NCI-H2029 treated with DMSO at 0.1 percent for 48 hours (cell line): ENCODE data around the gene GFPT2.
A peak's percentile ranks its signal among the peaks of the same experiment; 100 is the strongest.

Experiments
- DNase-seq: peaks from one replicate; lab custom pipeline; 2025; lab: John Stamatoyannopoulos, UW

The GFPT2 gene

DNA sequence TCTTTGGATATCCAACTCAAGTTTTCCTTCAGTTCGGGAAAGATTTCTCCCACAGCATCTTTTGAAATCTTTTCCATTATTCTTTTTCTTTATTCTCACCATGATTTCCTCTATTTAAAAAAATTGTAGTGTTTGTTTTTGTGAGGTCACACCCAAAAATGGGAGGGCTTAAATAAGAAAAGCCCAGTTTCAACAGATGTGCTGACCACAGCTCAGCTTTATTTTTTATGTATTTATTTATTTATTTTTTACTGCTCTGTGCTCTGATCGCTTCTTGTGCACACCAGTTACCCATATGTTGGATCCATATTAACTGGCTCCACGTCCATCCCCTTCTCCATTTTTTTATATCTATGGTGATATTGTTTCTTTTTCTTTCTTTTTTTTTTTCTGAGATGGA lies 20.3 kb downstream of the GFPT2 start:
- no peak for DNase-seq

DNA sequence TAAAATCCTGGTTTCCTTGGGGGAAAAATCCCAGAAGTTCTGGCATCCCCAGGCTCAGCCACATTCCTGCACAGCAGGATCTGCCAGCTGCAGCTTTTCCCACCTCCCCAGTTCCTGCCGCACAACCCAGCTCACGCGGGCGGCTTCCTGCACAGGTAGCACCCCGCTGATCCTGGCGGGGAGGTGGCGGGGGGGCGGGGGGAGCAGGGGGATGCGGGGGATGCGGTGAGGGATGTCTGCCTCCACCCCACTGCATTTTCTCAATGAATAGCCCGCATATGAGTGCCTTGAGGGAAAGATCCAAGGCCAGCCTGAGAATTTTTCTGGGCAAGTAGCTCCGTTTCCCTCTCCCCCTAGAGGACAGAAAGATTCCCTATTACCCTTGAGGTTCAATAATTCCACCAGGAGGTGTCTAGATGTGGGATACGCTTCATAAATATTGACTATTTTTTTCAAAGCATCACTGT lies 21.1 kb downstream of the GFPT2 start:
- no peak for DNase-seq

DNA sequence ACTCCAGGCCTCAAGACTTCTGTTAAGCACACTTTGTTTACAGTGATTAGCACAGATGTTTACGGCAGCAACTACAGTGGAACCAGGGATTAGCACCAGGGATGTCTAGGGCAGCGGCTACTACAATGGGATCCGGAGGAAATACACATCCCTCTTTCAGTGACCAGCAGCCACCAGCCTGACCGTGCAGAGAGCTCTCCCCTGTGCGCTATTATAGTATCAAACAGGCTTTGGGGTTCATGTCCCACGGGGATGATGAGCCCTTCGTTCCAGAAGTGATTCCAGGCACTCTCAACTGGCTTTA lies 21.5 kb downstream of the GFPT2 start:
- no peak for DNase-seq

DNA sequence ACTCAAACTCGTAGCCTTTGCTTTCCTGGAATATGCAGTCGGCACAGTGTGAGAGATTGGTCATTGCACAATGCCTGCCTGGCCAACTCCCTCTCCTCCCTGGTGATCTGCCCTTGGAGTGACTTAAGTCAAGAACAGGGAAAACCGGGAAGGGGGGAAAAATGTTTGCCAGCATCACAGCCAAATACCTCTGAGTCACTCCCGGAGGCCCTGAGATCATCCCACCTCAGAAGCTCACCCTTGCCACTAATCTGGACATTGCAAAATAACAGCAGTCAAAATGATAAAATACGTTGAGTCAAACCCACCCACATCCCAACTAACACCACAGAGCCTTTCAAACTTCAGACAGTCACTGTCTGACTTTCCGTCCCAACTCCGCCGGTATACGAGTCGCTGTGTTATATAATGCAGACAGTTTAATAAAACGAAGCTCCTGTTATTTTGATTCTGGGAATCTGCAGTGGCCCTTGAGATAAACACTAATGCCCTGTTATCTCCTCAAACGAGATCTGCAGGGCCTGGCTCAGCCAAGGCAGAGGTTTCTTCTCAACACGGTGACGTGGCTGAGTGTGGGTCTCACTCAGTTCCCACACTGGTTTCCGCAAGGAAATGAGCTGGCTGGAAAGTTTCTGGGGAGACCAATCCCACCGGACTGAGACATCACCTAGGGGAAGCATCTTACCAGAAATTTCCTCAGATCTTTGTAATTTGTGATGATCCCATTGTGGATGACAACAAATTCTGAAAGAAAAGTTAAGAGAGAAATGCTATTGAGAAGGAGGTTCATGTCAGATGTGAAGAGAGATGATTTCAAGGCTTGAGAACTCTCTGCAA lies 22.1 kb downstream of the GFPT2 start:
- DNase-seq = no peak

DNA sequence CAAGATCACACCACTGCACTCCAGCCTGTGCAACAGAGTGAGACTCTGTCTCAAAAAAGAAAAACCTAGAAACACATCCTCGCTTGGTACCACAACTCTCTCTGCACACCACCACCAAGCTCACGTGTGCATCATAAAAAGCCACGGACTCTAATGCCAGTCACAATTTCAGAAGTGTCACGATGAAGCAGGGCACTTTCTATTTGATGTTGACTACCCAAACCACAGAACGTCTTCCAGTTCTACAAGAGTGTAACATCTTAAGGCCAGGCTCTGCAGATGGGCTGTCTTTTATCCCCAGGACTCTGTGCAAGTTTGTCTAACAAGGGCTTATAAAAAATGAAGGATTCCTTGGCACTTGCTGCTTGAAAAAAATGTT lies 22.9 kb downstream of the GFPT2 start:
- DNase-seq = no peak

DNA sequence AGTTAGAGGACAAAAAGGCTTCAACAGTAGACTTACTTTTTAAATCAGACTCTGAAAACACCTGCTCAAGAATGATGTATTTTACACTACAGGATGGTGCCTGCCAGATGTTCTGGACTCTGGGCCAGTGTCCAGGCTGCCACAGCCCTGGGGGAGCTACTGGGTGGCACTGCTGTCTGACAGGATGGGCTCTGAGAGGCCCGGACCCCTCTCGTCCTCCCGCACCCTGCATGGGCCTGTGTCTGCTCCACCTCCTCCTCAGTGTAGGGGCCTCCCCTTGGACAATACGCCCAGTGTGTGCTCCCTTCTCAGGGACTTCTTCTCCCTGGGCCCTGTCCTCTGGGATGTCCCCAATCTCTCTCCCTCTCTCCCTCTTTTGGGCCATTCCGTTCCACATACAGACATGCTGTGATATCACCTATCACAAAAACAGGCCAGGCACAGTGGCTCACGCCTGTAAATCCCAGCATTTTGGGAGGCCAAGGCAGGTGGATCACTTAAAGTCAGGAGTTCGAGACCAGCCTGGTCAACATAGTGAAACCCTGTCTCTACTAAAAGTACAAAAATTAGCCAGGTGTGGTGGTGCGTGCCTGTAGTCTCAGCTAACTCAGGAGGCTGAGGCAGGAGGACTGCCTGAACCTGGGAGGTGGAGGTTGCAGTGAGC lies 23.4 kb downstream of the GFPT2 start:
- DNase-seq = no peak

DNA sequence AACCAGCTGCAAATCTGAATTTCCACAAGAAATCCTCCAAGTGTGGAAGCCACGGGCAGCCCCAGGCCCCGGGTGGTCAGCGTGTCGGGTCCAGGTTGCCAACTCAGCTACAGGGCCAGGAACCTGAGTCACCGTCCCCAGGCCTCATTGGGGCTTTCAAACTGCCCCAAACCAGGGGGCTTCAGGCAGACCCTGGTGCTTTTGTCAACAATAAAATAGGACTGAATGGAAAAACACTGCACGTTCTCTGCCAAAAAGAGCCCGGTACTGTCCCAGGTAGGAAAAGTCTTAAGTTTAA lies 24.0 kb downstream of the GFPT2 start:
- DNase-seq = no peak

DNA sequence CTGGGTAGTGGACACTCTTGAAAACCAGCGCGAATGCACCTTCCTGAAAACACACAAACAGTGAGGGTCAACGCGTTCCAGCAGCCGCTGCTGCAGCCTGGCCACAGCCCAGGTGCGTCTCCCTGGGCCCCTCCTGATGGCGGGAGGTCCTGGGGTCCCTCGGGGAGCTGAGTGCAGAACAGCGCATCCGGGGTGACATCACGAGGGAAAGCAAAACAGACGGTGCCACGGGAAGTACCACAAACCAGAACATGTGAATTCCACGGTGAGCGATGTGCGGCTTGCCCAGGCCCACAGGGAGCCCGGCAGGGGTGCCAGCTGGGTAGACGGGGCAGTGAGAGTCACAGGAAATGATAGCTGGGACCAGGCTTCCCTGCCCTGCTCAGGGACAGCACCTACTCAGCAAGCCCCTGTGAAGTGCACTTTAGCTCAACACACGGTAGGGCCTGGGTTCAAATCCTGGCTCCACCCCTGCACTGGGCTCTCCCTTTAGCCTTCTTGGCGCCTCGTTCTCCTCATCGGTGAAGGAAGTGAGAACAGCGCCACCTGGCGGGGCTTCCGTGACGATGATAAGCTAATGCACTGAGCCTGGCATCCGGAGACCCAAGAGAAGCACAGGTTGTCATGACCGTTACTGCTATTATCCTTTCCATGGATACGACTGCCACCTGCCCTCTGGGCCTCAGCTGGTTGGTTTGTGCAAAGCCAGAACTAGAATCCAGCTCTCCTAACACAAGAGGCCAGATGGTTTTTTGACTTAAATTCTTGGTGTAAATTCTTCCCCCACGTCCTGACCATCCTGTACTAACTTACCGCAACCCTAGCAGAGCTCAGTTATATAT lies 24.6 kb downstream of the GFPT2 start:
- DNase-seq = peak; percentile 76

DNA sequence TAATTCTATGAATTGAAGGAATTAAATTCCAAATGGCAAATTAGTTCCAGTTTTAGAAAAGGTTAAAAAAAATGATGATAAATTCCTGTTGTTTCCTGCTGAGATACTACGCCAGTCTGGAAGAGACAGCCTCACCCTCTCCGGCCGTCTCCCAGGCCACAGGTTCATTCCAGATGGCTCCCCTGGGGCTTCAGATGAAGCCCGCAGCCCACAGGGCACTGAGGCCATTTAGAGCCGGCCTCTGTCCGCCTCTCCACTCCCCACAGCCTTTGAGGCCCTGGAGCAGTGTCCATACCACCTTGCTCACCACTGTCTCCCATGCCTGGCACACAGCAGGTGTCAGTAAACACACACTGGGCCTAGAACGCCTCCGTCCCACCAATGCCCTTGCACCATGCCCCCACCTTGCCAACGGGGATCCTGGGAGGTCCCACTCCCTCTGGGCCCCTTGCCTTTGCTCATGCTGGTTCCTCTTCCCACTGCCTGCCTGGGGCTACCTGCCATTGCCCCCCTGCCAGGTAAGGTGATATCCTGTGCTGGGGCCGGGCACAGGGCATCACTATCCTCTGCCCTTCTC lies 26.1 kb downstream of the GFPT2 start:
- no peak for DNase-seq

DNA sequence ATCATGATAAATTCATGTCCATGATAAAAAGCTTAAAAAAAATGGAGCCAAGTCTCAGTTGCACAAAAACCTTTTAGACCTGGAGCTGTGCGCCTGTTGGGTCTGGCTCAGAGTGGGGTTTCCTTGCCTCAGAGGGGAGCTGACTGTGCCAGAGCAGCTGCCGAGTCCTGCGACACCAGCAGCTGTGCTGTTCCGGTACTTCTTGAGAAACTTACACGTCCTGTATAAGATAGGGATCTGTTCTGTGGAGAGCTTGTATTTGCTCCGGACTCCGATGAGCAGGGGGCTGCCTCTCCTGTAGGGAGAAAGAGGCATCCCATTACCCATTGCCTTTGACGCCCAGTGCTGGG lies 28.6 kb downstream of the GFPT2 start:
- DNase-seq = no peak

DNA sequence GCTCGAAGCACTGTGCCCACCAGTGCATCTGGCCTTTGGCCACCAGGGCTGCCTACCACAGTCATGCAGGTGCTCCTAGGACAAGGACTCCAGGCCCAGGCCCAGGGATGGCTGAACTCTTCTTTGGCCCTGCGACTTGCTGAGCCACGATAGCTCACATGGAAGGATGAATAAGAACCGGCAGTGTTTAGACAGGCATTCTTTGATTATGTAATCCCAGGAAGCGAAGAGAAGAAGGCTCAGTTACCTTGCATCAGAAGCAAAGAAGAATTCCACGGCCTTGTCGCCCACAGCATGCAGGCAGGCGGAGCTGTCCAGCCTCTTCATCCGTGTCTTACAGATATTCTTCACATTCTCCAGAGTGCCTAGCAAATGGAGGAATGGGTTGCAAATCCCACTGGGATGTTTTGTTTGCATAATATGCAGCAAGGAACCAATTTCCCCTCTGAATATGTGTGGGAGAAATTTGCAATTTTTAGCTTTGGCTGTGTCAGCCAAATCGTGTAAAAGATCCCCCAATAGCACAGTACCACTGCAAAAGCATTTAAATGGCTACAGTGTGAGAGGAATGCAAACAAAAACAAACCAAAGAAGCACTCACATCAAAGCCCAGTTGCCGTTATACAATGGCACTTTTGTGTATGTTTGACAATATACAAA lies 29.1 kb downstream of the GFPT2 start:
- no peak for DNase-seq

DNA sequence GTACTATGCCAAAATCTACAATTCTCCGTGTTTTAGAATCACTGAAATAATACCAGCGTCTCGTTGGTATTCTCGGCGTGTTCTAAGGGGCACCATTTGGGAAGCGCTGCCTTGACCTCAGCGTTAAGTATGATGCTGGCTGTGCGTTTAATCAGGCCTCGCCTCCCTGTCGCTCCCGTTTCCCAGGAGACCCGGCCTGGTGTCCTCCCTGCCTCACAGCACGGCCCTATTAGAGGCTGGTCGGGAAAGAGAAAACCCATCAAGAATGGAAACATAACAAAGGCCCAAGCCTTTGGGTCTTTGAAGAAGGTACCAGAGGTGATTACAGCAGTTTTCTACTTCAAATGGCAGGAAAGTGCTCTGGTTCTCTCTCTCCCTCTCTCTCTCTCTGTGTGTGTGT lies 30.0 kb downstream of the GFPT2 start:
- no peak for DNase-seq

DNA sequence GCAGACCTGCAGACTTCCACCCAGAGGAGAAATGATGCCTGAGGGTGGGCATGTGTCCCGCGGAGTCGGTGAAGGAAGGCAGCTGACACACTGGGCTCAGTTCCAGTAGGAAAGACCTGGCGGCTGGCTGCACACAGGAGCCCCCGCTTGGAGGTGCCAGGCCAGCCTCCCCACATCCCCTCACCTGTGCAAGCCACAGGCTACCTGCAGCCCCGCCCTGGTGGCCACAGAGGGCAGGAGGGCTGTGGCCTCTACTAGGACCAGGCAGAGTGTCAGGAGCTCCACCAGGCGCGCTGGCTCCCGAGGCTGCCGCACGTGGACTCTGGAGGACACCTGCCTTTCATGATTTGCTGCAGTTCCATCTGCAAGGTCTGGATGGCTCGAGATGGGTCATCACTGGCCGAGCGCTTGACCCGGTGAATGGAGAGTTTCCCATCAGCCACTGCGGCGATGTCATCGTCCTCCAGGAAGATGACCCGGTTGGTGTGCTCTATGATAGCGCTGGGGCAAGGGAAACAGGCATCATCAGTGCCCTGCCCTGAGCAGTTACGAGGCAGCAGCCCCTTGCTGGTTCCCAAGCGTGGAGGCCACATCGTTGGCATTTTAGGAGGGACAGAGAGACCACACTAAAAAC lies 34.6 kb downstream of the GFPT2 start:
- no peak for DNase-seq

DNA sequence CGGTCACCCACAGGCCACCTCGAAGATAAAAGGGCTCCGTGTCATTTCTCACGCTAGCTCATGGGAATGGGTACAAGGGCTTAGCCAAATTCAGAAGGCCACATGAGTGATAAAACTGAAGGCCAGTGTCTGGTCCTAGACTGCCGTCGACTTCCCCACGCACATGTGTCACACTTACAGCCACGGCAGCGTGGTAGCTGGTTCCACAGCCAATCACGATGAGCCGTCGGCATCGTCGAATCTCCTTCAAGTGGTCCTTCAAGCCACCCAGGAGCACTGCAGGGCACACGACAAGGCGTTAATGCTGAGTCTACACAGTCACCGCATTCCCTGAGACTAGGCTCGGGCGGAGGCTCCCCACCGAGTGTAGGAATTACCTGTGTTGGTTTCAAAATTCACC lies 36.5 kb downstream of the GFPT2 start:
- no peak for DNase-seq

DNA sequence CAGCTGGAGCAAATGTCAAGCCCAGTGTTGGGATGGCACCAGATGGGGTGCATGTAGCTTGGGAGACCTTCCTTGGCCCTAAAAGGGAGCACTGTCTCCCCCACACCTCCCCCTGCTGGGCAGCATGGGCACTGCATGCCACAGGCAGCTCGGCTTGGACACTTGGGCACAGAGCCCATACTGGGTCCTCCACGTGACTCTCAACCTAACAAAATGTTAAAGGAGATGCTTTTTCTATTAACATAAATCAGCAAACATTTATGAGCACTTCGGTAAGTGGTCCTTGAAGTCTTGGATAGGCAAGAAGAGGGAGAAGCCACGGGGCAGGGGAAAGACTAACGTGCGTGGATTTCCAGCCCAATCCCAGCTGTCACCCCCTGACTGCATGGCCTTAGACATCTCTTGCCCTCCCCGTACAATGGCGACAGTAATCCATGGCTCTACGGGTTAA lies 37.3 kb downstream of the GFPT2 start:
- DNase-seq = peak; percentile 19

DNA sequence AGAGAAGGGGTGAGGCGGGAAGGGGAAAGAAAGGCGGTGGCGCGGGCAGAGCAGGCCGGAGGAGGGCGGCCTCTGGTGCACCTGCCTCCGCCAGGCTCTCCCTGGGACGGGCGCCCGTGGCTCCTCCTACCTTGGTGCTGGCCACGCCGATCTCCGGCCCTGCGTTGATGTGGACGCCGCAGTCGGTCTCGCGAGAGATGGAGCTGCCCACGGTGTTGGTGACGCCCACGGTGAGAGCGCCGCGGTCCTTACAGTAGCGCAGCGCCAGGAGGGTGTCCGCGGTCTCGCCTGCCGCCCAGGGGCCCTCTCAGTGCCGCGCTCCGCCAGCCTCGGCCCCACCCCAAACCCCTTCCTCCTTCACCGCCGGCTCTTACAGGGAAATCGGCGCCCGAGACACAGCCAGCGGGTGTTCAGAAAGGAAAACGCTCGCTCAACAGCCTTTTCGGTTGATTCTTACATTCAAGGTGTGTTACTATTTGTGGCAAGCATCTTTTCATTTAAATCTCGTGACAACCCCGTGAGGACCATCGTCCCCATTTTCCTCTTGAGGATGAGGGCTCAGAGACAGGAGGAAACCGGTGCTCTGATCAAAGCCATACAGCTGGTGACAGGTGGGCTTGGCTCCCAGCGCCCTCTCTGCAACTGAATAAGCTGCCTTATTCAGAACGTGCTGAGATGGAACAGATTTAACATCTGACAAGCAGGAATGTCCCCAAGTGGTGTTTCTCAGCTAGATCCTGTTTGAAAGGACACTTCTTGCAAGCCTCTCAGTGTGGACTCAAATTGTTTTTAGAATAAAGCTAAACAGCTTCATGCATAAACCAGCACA lies 39.2 kb downstream of the GFPT2 start:
- peak; percentile 35 for DNase-seq

DNA sequence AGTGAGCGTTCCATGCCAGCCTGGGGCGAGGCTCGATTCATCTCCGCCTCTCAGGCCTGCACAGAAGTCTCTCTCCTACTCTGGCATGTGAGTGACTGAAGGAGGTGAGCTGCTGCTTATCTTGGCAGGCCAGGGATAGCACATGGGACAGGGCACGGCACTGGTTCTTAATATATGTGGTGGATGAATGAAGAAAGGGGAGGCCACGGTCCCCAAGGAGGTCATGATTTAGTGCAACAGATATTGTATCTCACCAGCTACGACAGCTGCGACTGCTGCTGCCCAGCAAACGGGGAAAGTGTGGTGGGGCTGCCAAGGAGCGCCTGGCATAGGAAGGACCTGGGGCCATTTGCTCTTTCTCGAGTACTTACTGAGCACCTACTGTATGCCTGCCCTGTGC lies 41.9 kb downstream of the GFPT2 start:
- no peak for DNase-seq

DNA sequence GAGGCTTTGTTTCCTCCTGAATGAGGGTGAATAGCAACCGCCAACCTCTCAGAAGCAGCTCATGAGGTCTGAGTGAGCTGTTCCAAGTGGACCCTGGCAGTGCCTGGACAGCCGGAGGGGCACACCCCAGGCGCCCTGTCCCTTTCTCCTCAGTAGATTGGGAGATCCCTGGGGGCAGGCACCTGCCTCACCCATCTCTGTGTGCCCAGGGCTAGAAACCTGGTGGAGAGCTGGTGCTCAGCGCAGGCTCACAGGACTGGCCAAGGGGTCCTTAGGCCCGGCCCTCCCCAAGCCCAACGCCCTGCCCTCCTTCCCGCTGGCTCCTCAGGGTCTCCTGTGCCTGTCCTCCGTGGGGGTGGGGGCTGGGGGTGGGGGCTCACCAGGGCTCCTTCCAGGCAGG lies 46.3 kb downstream of the GFPT2 start:
- no peak for DNase-seq

DNA sequence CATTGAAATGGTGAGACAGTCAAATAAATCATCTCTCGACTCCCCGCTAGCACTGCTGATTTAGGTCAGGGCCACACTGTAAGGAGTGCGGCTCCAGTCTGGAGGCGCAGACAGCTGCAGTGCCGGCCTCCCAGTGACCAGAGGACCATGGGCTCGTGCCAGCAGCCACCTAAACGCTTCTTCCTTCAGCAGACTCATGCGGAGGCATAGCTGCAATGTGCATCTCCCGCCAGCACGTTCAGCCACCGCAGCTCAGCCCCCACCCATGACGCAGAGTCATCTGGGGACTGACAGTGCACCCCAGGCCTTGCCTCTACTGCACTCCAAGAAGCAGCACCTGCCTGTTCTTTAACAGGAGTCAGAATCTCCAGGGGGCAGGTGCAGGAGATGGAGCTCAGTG lies 47.7 kb downstream of the GFPT2 start:
- DNase-seq = no peak

DNA sequence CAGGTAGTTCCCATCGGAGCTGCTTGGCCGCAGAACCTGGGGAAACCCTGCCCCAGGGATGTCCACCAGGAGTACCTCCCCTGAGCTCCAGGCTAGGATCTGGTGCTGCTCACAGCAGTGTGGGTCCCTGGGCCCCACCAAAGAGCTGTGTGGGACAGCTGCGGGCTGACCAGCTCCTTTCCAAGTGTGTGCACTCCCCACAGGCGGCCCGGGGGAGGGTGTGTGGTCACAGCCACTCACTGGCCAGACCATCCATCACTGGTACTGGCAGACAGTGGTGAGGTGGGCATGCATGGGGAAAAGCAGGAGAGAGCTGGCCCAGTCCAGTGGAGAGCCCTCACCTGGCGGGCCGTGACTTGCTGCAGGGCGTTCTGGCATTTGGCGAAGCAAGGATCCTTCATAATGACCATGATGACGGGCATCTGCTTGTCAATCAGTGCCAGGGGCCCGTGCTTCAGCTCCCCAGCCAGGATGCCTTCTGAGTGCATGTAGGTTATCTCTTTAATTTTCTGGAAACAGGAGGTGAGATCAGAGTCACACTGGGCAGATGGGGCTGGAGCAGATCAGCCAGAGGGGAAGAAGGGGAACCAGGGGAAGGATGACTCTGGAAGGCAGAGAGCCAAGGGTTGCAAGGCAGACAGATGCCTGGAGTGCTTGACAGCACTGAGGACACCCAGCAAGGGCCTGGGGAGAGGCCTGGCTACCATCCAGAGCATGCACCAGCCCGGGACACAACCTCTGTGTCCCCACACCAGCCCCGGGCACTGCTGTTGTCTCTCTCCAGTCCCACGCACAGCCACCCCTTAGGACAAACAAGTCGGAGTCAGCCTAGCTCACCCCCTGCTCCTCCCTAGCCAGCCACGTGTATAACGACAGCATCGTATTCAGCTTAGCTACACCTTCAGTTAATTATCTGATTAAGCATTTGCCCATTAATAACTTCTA lies 48.4 kb downstream of the GFPT2 start:
- no peak for DNase-seq
